Measurements from ENCODE around the gene XK. TPM values are rescaled to one million over a fixed set of nuclear protein-coding genes. Genes with fewer than 3 reads are reported as not detected.

The XK gene
- total and polyA plus RNA-seq, 12 donors: 1.8 to 10.1 (median 7.2) TPM

GRCh38 chrX:37746951-37747350, 61.4 kb downstream of the XK start:
- peaks cover 0 to 16% (median 0%) of the 10 kb centered on the region in 9 donors for H3K4me1 ChIP-seq
- no peaks in the 10 kb centered on the region for H3K36me3 ChIP-seq
- peak overlapping the region in 1 of 10 donors; percentile 35 for H3K27ac ChIP-seq
- WGBS, 2 donors: 92 to 100% methylated on average over 1 of the region's 1 CpG
- no peak overlapping the region for H3K4me3 ChIP-seq
- no peaks in the 10 kb centered on the region for H3K9me3 ChIP-seq
- TF ChIP-seq CTCF (IDR thresholded peaks at IDR 0.05): no peak
- H3K27me3 ChIP-seq: peaks cover 0 to 11% (median 0%) of the 10 kb centered on the region in 7 donors
- intact Hi-C loops (cut with DNase I): loop anchor here in 8 of 10 donors (5.0 to 10.0 kb wide), 4 partner anchors 78 to 420 kb away; no protein-coding TSS in a partner anchor
- ATAC-seq (no peak), DNase-seq (no peak)

GRCh38 chrX:37752281-37752680, 66.7 kb downstream of the XK start:
- Histone ChIP-seq H3K4me1 (peaks cover 0 to 29% (median 0%) of the 10 kb centered on the region in 9 donors), H3K27ac (no peak overlapping the region), H3K27me3 (no peaks in the 10 kb centered on the region), H3K4me3 (no peak overlapping the region), H3K9me3 (no peaks in the 10 kb centered on the region), H3K36me3 (no peaks in the 10 kb centered on the region)
- WGBS, 2 donors: 69 to 72% methylated on average over 2 of the region's 2 CpGs
- DNase-seq: no peak
- no peak for ATAC-seq
- no peak for TF ChIP-seq CTCF (IDR thresholded peaks at IDR 0.05)
- intact Hi-C loops (cut with DNase I): no loop called here

DNA sequence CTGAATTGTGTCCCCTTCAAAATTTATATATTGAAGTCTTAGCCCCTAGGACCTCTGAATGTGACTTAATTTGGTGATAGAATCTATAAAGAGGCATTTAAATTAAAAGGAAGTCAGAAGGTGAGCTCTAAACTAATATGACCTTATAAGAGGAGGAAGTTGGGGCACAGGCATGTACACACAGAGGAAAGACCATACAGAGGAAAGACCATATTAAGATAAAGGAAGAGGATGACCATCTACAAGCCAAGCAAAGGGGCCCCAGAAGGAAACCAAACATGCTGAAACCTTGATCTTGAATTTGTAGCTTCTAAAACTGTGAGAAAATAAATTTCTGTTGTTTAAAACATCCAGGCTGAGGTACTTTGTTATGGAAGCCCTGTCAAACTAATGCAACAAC, 67.3 kb downstream of the XK start:
- ATAC-seq (no peak), DNase-seq (no peak)
- Histone ChIP-seq H3K9me3 (no peaks in the 10 kb centered on the region), H3K4me3 (no peak overlapping the region), H3K27ac (no peak overlapping the region), H3K4me1 (peaks cover 0 to 27% (median 0%) of the 10 kb centered on the region in 9 donors), H3K36me3 (no peaks in the 10 kb centered on the region), H3K27me3 (no peaks in the 10 kb centered on the region)
- intact Hi-C loops (cut with DNase I): no loop called here
- no peak for TF ChIP-seq CTCF (IDR thresholded peaks at IDR 0.05)

GRCh38 chrX:37753384-37753783, 67.8 kb downstream of the XK start:
- no peaks in the 10 kb centered on the region for H3K27me3 ChIP-seq
- DNase-seq (no peak), ATAC-seq (no peak)
- H3K36me3 ChIP-seq: no peaks in the 10 kb centered on the region
- H3K9me3 ChIP-seq: no peaks in the 10 kb centered on the region
- WGBS, 2 donors: 78 to 93% methylated on average over 2 of the region's 2 CpGs
- H3K4me3 ChIP-seq: no peak overlapping the region
- no peak overlapping the region for H3K27ac ChIP-seq
- no peak for TF ChIP-seq CTCF (IDR thresholded peaks at IDR 0.05)
- H3K4me1 ChIP-seq: peaks cover 0 to 27% (median 0%) of the 10 kb centered on the region in 9 donors
- intact Hi-C loops (cut with DNase I): no loop called here
